Loucy (cell line): ENCODE results near the gene KL.

ENCODE experiments used
- CTCF ChIP-seq: fragments of 200-600 bp; sonication (generic); conservative IDR thresholded peaks from 2 replicates; pipeline ENCODE4 v1.5.1; 2014; ENCODE audit warnings: mild to moderate bottlenecking, antibody characterized with exemption, low read length
- EZH2phosphoT487 ChIP-seq: fragments of 200-600 bp; IDR thresholded peaks from 2 replicates; pipeline ENCODE4 v1.6.1; 2018; ENCODE audit warnings: antibody characterized with exemption, mild to moderate bottlenecking, moderate library complexity, borderline replicate concordance

GRCh38 chr13:32984857-32985626 is 31.2 kb upstream of the KL start:
- TF ChIP-seq CTCF (no peak), EZH2phosphoT487 (no peak)
